SK-N-SH treated with all-trans-retinoic acid at 6 μM for 48 hours (cell line): ENCODE data around the gene ZBED4.
A peak's percentile ranks its signal among the peaks of the same experiment; 100 is the strongest.

Source experiments
- ATAC-seq: fragments of 200-7000 bp; cut with Tn5 transposase; 3 replicates; pipeline ENCODE4 v1.9.1; 2020; ENCODE audit warnings: mild to moderate bottlenecking, moderate library complexity
- ARNTL ChIP-seq: fragments of 450-650 bp; formaldehyde crosslinking; IDR thresholded peaks from 2 replicates; pipeline ENCODE4 v1.5.0; 2020; ENCODE audit warnings: low read depth, mild to moderate bottlenecking, moderate library complexity, borderline replicate concordance
- BACH2 ChIP-seq: fragments of 250-450 bp; sonication (Bioruptor Pico); IDR thresholded peaks from 2 replicates; pipeline ENCODE4 v1.9.0; 2021; ENCODE audit warnings: mild to moderate bottlenecking, borderline replicate concordance
- CSDC2 ChIP-seq: fragments of 250-450 bp; sonication (Bioruptor Pico); IDR thresholded peaks from 2 replicates; pipeline ENCODE4 v1.5.0; 2020; ENCODE audit warnings: mild to moderate bottlenecking, moderate library complexity
- ESRRG ChIP-seq: fragments of 250-450 bp; sonication (Bioruptor Pico); IDR thresholded peaks from 2 replicates; pipeline ENCODE4 v1.6.1; 2021; ENCODE audit warnings: mild to moderate bottlenecking
- GLIS3 ChIP-seq: fragments of 250-450 bp; sonication (Bioruptor Pico); IDR thresholded peaks from 2 replicates; pipeline ENCODE4 v1.5.0; 2020; ENCODE audit warnings: mild to moderate bottlenecking, moderate library complexity
- ISL1 ChIP-seq: fragments of 250-450 bp; sonication (Bioruptor Pico); IDR thresholded peaks from 2 replicates; pipeline ENCODE4 v2.1.2; 2022; ENCODE audit warnings: mild to moderate bottlenecking, moderate library complexity
- OSR1 ChIP-seq: fragments of 250-450 bp; sonication (Bioruptor Pico); IDR thresholded peaks from 2 replicates; pipeline ENCODE4 v1.8.0; 2022; ENCODE audit warnings: moderate library complexity, mild to moderate bottlenecking, inconsistent platforms
- PPARA ChIP-seq: fragments of 250-450 bp; sonication (Bioruptor Pico); IDR thresholded peaks from 2 replicates; pipeline ENCODE4 v1.5.0; 2020; ENCODE audit warnings: mild to moderate bottlenecking, borderline replicate concordance
- RARB ChIP-seq: fragments of 250-450 bp; sonication (Bioruptor Pico); IDR thresholded peaks from 2 replicates; pipeline ENCODE4 v1.8.0; 2021; ENCODE audit warnings: mild to moderate bottlenecking, moderate library complexity
- SNAI2 ChIP-seq: fragments of 250-450 bp; sonication (Bioruptor Pico); IDR thresholded peaks from 2 replicates; pipeline ENCODE4 v1.5.0; 2020; ENCODE audit warnings: mild to moderate bottlenecking, moderate library complexity
- TCF4 ChIP-seq: fragments of 250-450 bp; sonication (Bioruptor Pico); IDR thresholded peaks from 2 replicates; pipeline ENCODE4 v1.8.0; 2021; ENCODE audit warnings: mild to moderate bottlenecking, moderate library complexity, borderline replicate concordance
- TOX ChIP-seq: fragments of 250-450 bp; sonication (Bioruptor Pico); IDR thresholded peaks from 2 replicates; pipeline ENCODE4 v1.8.0; 2021; ENCODE audit warnings: mild to moderate bottlenecking, moderate library complexity, borderline replicate concordance
- ZC3H10 ChIP-seq: fragments of 250-450 bp; sonication (Bioruptor Pico); IDR thresholded peaks from 2 replicates; pipeline ENCODE4 v1.5.1; 2021; ENCODE audit warnings: mild to moderate bottlenecking, moderate library complexity
- ZFP3 ChIP-seq: fragments of 250-450 bp; sonication (Bioruptor Pico); IDR thresholded peaks from 2 replicates; pipeline ENCODE4 v1.5.0; 2020; ENCODE audit warnings: mild to moderate bottlenecking, moderate library complexity
- ZFP30 ChIP-seq: fragments of 450-650 bp; formaldehyde crosslinking; IDR thresholded peaks from 2 replicates; pipeline ENCODE4 v1.5.0; 2022; ENCODE audit warnings: mild to moderate bottlenecking, moderate library complexity
- ZNF565 ChIP-seq: fragments of 450-650 bp; formaldehyde crosslinking; conservative IDR thresholded peaks from 2 replicates; pipeline ENCODE4 v1.5.0; 2020; ENCODE audit warnings: low read depth, mild to moderate bottlenecking, moderate library complexity
- ZNF70 ChIP-seq: fragments of 450-650 bp; formaldehyde crosslinking; IDR thresholded peaks from 2 replicates; pipeline ENCODE4 v1.5.0; 2020; ENCODE audit warnings: mild to moderate bottlenecking, moderate library complexity
- ZNF8 ChIP-seq: fragments of 450-650 bp; formaldehyde crosslinking; IDR thresholded peaks from 2 replicates; pipeline ENCODE4 v1.5.0; 2020; ENCODE audit warnings: mild to moderate bottlenecking, moderate library complexity
- TF ChIP-seq, protein P1 (sequence below): fragments of 250-450 bp; sonication (Bioruptor Pico); IDR thresholded peaks from 2 replicates; pipeline ENCODE4 v1.5.1; 2020; ENCODE audit warnings: low read depth, mild to moderate bottlenecking, moderate library complexity
- TF ChIP-seq, protein P2 (sequence below): fragments of 250-450 bp; sonication (Bioruptor Pico); IDR thresholded peaks from 2 replicates; pipeline ENCODE4 v1.8.0; 2021; ENCODE audit warnings: low read depth, mild to moderate bottlenecking, moderate library complexity, borderline replicate concordance
- TF ChIP-seq, protein P3 (sequence below): fragments of 250-450 bp; sonication (Bioruptor Pico); IDR thresholded peaks from 2 replicates; pipeline ENCODE4 v1.5.0; 2020; ENCODE audit warnings: mild to moderate bottlenecking, moderate library complexity

Gene ZBED4

DNA sequence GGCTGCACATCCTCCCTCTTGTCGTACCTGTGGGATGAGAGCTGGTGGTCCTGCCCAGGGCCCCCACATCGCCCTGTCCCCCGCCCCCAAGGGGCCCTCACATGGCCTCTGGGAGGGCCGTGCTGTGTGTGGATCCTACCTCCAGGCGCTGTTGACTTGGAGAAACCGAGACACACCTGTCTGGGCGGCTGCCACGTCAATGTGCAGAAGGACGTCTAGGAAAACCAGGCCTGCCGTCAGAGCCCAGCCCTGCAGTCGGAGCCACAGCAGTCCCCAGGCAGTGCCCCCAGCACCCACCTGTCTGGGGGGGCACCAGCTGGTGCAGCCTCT, 50.4 kb downstream of the ZBED4 start (continued):
- TF ChIP-seq, protein P1, sequence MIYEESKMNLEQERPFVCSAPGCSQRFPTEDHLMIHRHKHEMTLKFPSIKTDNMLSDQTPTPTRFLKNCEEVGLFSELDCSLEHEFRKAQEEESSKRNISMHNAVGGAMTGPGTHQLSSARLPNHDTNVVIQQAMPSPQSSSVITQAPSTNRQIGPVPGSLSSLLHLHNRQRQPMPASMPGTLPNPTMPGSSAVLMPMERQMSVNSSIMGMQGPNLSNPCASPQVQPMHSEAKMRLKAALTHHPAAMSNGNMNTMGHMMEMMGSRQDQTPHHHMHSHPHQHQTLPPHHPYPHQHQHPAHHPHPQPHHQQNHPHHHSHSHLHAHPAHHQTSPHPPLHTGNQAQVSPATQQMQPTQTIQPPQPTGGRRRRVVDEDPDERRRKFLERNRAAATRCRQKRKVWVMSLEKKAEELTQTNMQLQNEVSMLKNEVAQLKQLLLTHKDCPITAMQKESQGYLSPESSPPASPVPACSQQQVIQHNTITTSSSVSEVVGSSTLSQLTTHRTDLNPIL (CRISPR knock-in tag) = no peak
- TF ChIP-seq ZFP30 (CRISPR knock-in tag) (no peak), PPARA (CRISPR knock-in tag) (no peak), ZNF70 (CRISPR knock-in tag) (no peak), CSDC2 (CRISPR knock-in tag) (no peak), ARNTL (CRISPR knock-in tag) (no peak), OSR1 (CRISPR knock-in tag) (no peak), ZNF565 (CRISPR knock-in tag) (no peak), ISL1 (CRISPR knock-in tag) (no peak)
- TF ChIP-seq, protein P2, sequence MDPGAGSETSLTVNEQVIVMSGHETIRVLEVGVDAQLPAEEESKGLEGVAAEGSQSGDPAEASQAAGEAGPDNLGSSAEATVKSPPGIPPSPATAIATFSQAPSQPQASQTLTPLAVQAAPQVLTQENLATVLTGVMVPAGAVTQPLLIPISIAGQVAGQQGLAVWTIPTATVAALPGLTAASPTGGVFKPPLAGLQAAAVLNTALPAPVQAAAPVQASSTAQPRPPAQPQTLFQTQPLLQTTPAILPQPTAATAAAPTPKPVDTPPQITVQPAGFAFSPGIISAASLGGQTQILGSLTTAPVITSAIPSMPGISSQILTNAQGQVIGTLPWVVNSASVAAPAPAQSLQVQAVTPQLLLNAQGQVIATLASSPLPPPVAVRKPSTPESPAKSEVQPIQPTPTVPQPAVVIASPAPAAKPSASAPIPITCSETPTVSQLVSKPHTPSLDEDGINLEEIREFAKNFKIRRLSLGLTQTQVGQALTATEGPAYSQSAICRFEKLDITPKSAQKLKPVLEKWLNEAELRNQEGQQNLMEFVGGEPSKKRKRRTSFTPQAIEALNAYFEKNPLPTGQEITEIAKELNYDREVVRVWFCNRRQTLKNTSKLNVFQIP (CRISPR knock-in tag) = no peak

DNA sequence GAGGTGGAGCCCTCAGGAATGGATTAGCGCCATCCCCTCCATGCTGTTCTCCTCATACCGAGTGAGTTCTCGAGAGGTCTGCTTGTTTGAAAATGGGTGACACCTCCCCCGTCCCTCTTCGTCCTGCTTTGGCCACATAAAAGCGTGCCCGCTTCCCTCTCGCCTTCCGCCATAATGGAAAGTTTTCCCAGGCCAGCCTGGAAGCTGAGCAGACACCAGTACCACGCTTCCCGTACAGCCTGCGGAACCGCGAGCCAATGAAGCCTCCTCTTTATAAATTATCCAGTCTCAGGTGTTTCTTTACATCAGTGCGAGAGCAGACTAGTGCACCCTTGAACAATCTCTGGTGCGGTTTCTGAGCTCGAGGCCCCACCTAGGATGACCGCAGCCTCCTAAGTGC, 51.8 kb downstream of the ZBED4 start:
- ATAC-seq = no peak
- TF ChIP-seq CSDC2 (CRISPR knock-in tag) (no peak), ARNTL (CRISPR knock-in tag) (no peak), ZNF70 (CRISPR knock-in tag) (no peak), ZFP30 (CRISPR knock-in tag) (no peak)

DNA sequence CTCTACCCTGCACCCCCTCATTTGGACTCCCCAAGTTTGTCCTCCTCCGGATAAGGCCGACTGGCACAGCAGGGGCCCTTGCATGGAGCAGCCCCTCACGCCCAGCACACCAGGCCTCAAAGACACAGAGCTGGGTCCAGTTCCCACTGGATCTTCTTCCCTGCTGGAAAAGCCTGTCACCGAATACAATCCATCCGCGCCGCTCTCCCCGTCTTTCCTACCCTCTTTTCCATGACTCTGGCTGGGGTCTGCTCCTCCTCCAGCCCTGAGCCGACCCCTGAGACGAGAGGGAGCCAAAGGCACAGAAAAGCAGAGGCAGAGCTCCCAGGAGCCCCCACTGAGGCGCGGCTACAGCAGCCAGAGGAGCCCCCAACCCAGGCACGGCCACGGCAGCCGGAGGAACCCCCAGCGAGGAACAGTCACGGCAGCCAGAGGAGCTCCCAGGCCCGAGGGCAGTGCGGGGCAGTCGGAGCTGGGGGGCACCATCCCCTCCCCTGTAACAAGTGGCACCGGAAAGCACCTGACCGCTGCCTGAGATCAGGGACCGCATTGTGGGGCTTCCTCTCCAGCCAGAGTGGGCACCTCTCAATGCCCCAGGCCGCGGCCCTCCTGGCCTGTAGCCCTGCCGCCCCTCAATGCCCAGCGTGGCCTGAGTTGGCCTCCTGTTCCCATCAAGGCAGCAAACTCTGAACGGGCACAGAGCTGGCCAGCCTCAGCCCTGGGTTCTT, 52.6 kb downstream of the ZBED4 start:
- TF ChIP-seq SNAI2 (CRISPR knock-in tag) (no peak), ESRRG (CRISPR knock-in tag) (no peak), ZC3H10 (CRISPR knock-in tag) (no peak), TOX (CRISPR knock-in tag) (no peak), RARB (CRISPR knock-in tag) (no peak), OSR1 (CRISPR knock-in tag) (no peak), ZFP30 (CRISPR knock-in tag) (no peak), ISL1 (CRISPR knock-in tag) (no peak), GLIS3 (CRISPR knock-in tag) (no peak)
- TF ChIP-seq, protein P2 (CRISPR knock-in tag) = no peak
- TF ChIP-seq, protein P1 (CRISPR knock-in tag) = no peak
- ATAC-seq = no peak

DNA sequence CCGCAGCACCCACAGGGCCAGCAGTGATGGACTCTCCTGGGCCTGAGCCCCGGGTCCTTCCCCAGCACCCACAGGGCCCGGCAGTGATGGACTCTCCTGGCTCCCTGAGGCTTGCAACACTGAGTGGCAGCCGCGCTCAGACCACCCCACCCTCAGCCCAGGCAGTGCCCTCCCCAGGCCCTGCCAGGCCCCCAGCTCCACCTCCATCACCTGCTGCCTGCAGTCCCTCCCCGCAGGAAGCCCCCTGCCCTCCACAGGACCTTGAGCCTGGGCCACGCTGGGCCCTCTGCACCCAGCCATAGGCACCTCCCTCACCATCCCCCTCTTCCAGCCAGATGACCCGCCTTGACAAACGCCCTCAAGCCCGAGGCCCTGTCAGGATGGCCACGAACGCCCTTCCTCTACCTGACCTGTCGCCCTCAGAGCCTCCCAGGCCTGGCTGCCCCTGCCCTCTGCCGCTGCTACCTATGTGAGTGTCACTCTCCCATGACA, 53.2 kb downstream of the ZBED4 start:
- TF ChIP-seq ISL1 (CRISPR knock-in tag) (no peak), RARB (CRISPR knock-in tag) (no peak), TCF4 (CRISPR knock-in tag) (no peak), ZFP3 (no peak), OSR1 (CRISPR knock-in tag) (no peak), ARNTL (CRISPR knock-in tag) (no peak), ZFP30 (CRISPR knock-in tag) (no peak), BACH2 (no peak), ZNF8 (CRISPR knock-in tag) (no peak)
- TF ChIP-seq, protein P1 (CRISPR knock-in tag) = no peak
- TF ChIP-seq, protein P3, sequence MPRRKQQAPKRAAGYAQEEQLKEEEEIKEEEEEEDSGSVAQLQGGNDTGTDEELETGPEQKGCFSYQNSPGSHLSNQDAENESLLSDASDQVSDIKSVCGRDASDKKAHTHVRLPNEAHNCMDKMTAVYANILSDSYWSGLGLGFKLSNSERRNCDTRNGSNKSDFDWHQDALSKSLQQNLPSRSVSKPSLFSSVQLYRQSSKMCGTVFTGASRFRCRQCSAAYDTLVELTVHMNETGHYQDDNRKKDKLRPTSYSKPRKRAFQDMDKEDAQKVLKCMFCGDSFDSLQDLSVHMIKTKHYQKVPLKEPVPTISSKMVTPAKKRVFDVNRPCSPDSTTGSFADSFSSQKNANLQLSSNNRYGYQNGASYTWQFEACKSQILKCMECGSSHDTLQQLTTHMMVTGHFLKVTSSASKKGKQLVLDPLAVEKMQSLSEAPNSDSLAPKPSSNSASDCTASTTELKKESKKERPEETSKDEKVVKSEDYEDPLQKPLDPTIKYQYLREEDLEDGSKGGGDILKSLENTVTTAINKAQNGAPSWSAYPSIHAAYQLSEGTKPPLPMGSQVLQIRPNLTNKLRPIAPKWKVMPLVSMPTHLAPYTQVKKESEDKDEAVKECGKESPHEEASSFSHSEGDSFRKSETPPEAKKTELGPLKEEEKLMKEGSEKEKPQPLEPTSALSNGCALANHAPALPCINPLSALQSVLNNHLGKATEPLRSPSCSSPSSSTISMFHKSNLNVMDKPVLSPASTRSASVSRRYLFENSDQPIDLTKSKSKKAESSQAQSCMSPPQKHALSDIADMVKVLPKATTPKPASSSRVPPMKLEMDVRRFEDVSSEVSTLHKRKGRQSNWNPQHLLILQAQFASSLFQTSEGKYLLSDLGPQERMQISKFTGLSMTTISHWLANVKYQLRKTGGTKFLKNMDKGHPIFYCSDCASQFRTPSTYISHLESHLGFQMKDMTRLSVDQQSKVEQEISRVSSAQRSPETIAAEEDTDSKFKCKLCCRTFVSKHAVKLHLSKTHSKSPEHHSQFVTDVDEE (CRISPR knock-in tag) = no peak
- peak; percentile 9; the same call in 2 of the 3 replicates for ATAC-seq
